Measurements from ENCODE around the gene CNOT1.
"Not testable (repeated sequence)": the region's sequence is repeated elsewhere in the genome, so short reads cannot be mapped to it uniquely, and the experiment has no call there.

The CNOT1 gene

DNA sequence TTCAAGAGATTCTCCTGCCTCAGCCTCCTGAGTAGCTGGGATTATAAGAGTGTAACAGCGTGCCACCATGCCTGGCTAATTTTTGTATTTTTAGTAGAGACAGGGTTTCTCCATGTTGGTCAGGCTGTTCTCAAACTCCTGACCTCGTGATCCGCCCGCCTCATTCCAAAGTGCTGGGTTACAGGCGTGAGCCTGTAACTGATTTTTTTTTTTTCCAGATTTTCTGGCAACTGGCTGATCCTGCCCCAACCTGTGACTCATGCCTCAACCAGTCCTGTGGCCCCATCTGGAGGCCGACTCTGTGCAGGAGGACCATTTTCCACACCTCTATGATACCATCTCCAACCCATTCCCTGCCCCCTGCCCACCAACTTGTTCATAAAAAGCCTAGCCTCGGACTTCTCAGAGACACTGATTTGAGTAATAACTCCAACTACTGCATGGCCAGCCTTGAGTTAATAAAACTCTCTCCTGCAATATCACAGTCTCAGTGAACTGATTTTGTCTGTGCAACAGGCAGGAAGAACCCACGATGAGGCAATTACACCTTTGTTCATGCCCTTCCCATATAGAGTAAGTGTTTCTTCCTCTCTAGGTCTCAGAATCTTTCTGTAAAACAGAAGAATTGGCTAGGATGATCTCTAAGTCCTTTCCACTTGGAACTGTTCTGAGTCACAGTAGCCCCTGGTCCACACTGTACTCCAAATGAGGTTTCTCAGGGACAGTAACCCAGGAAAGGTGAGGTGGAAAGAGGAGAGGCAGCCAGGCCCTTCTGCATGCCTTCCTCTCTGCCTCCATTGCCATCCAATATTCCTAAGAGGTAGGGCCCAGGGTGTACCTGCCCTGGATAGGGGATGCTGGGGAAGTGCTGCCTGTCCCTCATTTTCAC, 8.8 kb upstream of the CNOT1 start:
- no peak for DNase-seq (ENCODE audit: low spot score)

GRCh38 chr16:58637021-58637420, 7.4 kb upstream of the CNOT1 start:
- not testable (repeated sequence) for DNase-seq (ENCODE audit: low spot score)

DNA sequence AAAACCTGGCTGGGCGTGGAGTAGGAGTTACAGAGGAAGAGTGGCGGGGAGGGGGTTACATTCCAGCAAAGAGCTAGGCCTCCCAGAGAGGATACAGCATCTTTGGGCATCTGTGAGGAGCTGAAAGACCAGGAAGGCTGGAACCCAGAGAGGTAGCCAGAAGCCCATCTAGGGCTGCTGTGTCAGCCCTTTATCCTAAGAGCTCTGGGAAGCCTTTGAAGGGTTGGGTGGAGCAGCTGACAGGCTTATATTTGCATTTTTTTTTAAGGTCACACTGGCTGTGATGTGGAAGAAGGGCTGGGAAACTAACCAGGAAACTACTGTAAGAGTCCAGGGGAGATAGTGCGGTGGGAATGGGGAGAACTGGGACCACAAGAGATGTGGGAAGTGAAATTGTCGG, 6.8 kb upstream of the CNOT1 start:
- DNase-seq (ENCODE audit: low spot score), result no peak

GRCh38 chr16:58635502-58635901, 5.9 kb upstream of the CNOT1 start:
- no peak for DNase-seq (ENCODE audit: low spot score)

GRCh38 chr16:58634265-58634802, 4.7 kb upstream of the CNOT1 start:
- no peak for DNase-seq (ENCODE audit: low spot score)

DNA sequence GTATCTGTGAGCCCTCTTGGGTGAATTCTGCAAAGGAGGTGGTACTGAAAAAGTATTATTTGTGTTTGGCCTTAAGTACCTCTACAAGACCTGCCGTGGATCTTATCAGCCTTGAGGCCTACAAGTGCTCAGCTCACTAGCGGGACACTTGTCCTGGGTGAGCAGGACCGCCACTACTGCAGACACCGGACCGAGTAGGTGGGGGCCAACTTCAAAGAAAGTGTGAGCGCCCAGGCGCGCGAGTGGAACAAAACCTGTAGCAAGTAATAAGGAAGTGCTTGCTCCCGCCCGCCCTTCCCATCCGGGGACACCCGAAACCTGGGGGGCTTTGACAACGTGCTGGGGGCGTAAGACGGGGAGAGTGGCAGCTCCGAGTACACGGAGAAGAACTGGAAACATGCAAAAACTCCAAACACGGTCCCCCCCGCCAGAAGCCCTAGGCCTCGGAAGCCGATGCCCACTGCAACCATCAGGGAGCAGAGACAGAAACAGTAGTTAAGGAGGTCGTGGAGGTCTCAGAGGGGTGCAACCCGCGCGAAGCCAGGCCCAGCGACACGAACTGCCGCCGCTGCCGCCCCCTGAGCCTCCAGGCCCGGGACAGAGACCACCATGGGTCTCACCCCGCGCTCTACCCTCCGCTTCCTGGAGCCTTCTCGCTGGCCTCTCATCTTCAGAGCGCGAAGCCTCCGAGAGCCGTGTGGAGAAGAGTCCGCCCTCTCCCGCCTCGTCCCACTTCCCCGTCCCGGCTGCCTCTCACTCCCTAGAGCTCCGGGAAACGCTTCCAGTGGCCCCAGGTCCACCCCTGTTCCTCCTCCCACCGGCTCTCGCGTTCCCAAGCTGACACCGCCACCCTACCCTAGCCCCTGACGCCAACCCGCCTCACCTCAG, 537 bp downstream of the CNOT1 start:
- peak; percentile 41 for DNase-seq (ENCODE audit: low spot score)

DNA sequence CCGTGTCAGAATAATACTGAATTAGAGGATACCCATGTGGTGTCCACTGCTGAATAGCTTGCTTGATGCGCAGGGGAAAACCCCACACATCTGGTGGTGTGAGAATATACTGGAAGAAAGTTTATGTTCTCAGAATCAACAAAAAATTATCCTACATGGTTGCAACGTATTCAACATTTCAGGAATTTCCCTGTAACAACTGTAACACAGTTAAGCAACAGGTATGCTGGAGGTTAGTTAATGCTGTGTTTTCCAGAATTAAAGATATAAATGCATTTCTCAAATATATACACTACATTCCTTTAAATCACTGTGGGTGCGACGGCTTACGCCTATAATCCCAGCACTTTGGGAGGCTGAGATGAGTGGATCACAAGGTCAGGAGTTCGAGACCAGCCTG, 5.4 kb downstream of the CNOT1 start:
- no peak for DNase-seq (ENCODE audit: low spot score)

GRCh38 chr16:58620396-58620795, 9.2 kb downstream of the CNOT1 start:
- DNase-seq (ENCODE audit: low spot score), result no peak

- no peak for DNase-seq (ENCODE audit: low spot score)
Observed at GRCh38 chr16:58615280-58615679, 14.3 kb downstream of the CNOT1 start.

- no peak for DNase-seq (ENCODE audit: low spot score)
Observed at GRCh38 chr16:58614860-58615259, 14.8 kb downstream of the CNOT1 start.

DNA sequence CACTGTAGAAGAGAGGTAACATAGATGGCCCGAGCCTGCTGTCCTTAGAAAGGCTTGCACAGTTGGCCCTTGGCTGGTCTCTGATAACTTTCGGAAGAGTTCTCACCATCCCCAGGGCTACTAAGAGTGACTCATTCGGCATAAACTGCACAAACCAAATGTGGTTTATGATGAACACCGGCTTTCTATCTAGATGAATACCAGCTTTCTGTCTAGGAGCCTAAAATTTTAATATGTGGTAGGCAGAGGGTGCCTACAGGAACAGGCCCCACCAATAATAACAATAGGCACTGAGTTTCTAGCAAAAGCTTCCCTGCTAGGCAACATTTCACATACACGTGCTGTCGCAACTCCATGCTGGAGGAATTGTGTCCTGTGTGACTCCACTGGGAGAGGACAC, 15.4 kb downstream of the CNOT1 start:
- no peak for DNase-seq (ENCODE audit: low spot score)

GRCh38 chr16:58612965-58613364, 16.7 kb downstream of the CNOT1 start:
- DNase-seq (ENCODE audit: low spot score), result not testable (repeated sequence)

GRCh38 chr16:58608601-58609136, 21.0 kb downstream of the CNOT1 start:
- no peak for DNase-seq (ENCODE audit: low spot score)

- no peak for DNase-seq (ENCODE audit: low spot score)
Observed at GRCh38 chr16:58605562-58605961, 24.1 kb downstream of the CNOT1 start.

DNA sequence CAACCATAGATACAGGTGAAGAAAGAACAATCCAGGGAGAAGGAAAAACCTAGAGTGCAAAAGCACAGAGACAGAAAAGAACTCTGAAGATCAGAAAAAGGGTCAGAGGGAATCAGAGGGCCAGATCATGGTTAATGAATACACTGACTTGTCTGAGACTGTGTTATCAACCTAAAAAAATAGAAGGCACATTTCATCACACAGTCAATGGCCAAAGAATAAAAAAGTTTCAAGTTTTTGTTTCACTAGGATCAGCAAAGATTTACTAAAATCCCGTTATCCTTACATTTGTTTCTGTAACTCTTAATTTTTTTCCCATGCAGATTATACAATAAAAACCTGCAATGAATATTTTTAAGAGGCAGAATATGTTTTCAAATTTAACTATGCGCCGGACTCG, 38.5 kb downstream of the CNOT1 start:
- DNase-seq (ENCODE audit: low spot score), result no peak

GRCh38 chr16:58589326-58589905, 40.2 kb downstream of the CNOT1 start:
- DNase-seq (ENCODE audit: low spot score), result no peak

- no peak for DNase-seq (ENCODE audit: low spot score)
Observed at GRCh38 chr16:58588406-58588805, 41.2 kb downstream of the CNOT1 start.

DNA sequence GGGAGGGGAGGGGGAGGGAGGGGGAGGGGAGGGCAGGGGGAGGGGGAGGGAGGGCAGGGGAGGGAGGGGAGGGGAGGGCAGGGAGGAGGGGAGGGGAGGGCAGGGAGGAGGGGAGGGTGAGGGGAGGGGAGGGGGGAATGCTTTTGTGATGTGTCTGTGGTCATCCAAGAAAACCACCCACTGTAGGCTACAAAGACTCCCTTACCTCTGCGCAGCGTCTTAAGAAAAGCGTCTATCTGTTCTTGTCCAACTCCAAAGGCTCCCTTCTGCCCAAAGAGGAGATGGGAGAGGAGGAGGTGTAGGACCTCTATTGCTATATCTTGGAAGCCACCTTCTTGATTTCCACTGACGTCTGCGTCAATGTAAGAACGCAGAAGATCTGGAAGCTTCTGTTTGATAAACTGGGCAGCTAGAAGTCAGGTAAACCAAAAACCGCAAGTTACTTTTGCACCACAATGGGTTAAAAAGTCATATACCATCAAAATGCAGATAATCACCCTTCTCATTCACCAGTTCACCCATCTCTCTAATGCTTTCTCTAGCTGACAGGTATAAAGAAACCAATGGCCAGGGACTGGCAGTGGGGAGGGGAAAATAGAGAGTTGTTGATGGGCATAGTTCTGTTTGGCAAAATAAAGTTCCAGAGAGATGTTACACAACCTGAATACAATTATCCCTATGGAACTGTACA, 43.1 kb downstream of the CNOT1 start:
- no peak for DNase-seq (ENCODE audit: low spot score)

DNA sequence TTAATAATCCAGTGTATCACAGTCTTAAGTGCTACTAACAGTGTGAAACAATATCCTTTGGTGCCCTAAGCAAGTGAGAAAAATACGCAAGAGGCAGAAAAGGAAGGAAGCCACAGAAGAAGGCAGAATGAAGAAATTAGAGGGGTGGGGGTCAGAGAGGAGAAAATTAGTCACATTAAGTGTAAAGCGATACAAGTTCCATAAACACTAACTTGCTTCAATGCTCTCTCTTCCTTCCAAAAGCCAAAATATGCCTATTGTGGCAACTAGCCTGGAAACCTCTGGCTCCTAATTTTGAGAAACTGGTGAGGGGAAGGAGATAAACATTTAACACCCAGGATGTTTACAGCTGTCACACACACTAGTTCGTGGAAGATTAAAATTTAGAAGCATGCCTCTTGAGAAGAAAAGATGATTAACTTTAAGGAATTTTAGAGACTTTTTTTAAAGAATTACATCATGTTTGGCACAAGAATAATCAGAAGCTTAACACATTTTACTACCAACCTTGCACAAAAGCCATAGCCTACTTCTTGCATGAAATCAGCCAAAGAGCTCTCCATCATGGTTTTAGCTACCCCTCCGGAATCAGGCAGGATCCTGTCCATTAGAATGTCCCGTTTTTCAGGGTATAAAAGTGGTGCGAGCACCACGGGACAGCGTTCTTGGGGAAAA, 44.7 kb downstream of the CNOT1 start:
- DNase-seq (ENCODE audit: low spot score), result no peak

- DNase-seq (ENCODE audit: low spot score), result no peak
Observed at GRCh38 chr16:58582971-58583765, 46.5 kb downstream of the CNOT1 start.
